T-helper 1 cell (primary cell): ENCODE data around the gene MSMO1.
A peak's percentile ranks its signal among the peaks of the same experiment; 100 is the strongest.
"Not testable (repeated sequence)": the region's sequence is repeated elsewhere in the genome, so short reads cannot be mapped to it uniquely, and the experiment has no call there.

Experiments
- DNase-seq, 5 donors: peaks; one replicate each; pipeline ENCODE4 v3.0.0-alpha.2; 2012 to 2020

The MSMO1 gene

GRCh38 chr4:165324918-165325304 lies 2.6 kb upstream of the MSMO1 start:
- no peak for DNase-seq

DNA sequence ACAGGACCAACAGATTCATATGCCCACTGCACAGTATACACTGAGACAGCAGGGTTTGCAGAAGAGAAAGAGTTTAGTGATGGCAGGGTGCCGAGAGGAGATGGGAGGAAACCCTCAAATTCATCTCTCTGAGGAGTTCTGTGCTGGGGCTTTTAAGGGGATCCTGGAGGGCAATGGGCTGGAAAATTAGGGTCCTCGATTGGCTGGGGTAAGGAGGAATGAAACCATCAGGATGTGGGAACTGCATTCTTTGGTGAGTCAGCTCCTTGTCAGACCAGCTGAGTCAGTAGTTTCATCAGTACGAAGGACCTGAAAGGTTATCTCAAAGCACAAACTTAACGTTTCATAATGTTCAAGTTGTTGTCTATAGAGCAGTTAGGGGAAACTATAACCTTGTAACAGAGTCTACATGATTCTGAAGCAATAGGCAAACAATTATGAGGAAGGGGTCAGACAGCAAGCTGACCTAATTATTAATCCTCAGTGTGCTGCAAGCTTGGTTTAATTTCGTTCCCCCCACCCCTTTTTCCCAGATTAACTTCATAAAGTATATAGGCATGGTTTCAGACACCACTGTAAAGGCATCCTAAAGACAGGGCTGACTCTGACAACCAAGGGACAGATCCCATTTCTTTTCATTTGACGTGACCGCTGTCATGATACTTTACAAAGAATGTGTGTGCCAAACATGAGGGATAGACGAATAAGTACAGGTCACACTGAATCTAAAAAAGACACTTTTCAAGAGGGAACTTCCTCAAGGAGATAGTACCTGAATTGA lies 1.5 kb upstream of the MSMO1 start:
- DNase-seq: peak in 1 of 5 donors; percentile 29

GRCh38 chr4:165326831-165327210 lies 648 bp upstream of the MSMO1 start:
- peak in 1 of 5 donors; percentile 8 for DNase-seq

DNA sequence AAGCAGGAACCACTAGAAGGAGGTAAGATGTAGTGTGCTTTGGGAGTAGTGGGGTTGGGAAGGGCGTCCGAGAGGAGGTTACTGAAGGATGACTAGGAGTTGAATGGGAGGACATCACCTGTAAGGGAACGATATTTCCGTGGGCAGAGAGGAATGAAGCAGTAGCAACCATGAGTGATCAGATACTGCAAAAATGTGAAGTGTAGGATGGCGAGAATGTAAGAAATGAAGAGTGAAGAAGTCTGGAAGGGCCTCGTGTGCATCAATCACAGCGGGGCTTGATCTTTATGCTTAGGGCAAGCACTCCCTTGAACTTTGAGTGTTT lies 594 bp downstream of the MSMO1 start:
- no peak for DNase-seq

GRCh38 chr4:165328708-165329107 lies 1.2 kb downstream of the MSMO1 start:
- no peak for DNase-seq

GRCh38 chr4:165330071-165330470 lies 2.6 kb downstream of the MSMO1 start:
- no peak for DNase-seq

DNA sequence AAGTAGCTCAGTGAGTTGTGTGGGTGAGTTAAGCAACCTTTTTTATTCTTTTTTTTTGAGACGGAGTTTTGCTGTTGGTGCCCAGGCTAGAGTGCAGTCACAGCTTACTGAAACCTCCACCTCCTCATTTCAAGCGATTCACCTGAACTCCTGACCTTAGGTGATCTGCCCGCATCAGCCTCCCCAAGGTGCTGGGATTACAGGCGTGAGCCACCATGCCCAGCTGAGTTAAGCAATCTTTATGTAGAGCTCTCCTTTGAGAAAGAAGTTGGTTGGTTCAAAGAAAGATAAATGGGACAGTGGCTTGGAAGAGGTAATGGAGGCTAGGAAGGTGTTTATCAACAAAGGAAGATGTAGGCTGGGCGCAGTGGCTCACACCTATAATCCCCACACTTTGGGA lies 3.2 kb downstream of the MSMO1 start:
- DNase-seq: no peak

DNA sequence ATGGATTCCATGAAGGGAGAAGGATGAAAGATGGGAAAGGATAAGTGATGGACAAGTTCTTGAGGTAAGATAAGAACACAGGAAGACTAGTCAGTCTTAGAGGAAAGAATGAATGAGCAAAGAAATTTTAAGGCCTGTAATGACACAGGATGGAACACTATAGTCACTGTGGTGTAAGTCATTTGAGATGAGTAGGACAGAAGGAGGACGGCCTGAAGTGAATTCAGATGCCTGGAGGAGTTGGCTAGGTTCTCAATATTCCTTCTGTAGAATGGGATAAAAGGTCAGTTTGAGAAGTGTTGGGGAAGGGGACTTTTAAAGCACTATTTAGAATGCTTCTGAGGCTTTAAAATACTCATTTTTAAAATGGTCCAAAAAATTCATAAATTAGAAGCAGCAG lies 3.9 kb downstream of the MSMO1 start:
- DNase-seq: peak in 1 of 5 donors; percentile 60

DNA sequence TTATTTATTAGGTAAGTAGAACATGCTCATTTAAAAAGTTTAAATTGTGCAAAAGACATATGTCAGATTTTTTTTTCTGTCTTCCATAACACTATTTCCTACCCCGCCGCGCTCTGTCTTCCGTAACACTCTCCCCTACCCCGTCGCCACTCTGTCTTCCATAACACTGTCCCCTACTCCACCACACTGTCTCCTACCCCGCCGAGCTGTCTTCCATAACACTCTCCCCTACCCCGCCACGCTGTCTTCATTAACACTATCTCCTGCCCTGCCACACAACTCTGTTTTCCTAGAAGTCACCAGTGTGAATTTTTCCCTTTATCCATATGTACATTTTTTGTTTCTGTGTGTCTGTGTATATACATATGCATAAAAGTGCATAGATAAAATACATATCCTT lies 4.4 kb downstream of the MSMO1 start:
- no peak for DNase-seq

DNA sequence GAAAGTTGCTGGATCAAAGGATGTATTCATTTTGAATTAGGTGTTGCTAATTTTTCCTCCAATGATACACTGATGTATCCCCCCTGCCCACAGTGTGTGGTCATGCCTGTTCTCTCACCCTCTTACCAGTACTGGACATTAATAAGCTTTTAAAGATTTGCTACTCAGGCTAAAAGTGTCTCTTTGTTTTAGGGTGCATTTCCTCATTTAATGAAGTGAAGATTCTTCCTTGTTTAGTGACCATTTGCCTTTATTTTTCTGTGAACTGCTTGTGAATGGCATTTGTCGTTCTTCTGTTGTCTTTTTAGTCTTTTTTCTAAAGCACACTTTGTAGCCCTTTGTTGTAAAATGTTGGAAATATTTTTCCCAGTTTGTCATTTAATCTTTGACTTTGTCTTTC lies 5.0 kb downstream of the MSMO1 start:
- no peak for DNase-seq

- no peak for DNase-seq
Measured at GRCh38 chr4:165335163-165335703, 7.8 kb downstream of the MSMO1 start.

GRCh38 chr4:165336743-165337142 lies 9.3 kb downstream of the MSMO1 start:
- no peak for DNase-seq

- not testable (repeated sequence) for DNase-seq
Measured at GRCh38 chr4:165342340-165342739, 14.9 kb downstream of the MSMO1 start.

- DNase-seq: no peak
Measured at GRCh38 chr4:165343353-165344191, 16.1 kb downstream of the MSMO1 start.

DNA sequence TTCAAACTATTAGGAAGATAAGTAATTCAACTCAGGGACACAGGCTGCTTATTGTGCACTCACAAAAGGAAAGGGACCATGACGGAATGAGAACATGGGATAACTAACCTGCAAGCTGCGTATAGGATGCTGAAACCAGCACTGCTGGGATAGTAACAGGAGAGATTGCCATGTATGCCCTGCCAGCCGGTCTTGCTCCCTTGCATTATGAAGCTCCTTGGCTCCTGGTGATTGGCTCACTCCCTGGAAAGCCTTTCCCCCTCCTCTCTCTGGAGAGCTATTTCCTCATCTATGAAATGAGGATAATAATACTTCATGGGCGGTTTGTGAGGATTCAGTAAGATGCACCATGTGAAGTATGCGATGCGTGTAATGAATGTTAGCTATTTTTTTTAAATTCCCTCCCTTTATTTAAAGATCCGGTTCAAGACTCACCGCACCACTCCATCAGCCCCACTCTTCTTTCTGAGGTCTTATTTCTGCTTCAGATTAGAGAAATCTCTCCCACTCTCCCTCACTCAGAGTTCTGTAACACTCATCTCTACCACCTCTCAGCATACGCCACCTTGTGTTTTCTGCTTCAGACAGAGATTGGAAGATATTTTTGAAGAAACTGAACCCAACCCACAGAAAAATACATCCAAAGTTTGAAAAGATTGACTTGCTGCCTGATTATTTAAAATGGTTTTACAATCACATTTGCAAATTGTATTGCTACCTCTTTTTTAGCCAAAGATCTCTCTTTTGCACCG lies 18.4 kb downstream of the MSMO1 start:
- DNase-seq: no peak

DNA sequence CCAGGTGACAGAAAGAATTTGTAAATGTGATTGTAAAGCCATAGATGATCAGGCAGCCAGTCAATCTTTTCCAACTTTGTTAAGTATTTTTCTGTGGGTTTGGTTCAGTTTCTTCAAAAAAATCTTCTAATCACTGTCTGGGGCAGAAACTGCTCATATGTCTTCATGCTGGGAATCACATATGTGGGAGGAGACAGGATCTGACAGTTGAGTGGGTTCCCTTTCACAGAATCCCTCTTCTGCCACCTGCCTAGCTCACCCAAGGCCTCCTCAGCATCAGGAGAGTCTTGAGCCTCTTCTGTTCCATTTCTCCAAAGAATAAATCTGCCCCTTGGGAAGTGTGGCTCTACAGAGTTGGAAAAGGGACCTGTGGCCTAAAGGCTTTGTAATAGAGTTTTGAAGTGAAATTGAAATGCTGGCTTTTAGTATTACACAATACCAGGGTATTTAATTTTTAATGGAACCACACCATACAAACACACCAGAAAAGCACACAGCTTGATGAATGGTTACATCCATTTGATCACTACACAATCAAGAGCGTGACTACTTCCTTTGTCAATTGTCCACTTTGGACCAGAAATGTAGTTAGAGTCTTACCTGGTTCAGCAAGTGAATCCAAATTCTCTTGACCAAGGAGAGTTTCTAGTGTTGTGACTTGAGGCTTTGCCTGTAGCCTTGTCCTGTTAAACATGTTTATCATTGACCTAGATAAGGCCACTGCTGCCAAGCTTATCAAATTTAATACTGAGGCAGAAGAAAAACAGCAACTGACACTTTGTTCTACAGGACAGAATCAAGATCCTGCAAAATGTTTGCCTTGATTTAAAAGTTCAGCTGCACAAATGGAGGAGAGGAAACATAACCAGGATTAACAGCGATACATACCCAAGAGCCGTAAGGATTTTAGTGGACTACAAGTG lies 20.4 kb downstream of the MSMO1 start:
- DNase-seq: no peak

DNA sequence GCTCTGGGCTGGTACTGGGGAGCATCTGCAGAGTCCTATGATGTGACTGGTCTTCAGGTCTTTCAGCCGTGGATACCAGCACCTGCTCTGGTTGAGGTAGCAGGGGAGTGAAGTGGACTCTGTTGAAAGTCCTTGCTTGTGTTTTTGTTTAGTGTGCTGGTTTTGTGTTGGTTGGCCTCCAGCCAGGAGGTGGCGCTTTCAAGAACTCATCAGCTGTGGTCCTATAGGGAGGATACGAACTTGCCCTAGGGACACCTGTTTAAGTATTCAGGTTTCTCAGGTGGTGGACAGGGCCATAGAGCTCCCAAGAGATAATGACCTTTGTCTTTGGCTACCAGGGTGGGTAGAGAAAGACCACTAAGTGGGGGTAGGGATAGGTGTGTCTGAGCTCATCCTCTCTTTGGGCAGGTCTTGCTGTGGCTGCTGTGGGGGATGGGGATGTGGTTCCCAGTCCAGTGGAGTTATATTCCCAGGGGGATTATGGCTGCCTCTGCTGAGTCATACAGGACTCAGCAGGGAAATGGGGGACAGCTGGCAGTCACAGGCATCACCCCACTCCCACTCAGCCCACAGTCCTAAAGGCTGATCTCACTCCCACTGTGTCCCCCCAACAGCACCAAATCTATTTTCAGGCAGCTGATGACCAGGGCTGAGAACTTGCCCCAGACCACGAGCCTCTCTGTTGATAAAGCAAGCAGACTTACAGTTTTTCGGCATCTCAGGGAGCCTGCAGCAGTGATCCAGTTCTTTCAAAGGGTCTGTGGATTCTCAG lies 24.1 kb downstream of the MSMO1 start:
- no peak for DNase-seq

- no peak for DNase-seq
Measured at GRCh38 chr4:165355900-165356300, 28.4 kb downstream of the MSMO1 start.

- DNase-seq: no peak
Measured at GRCh38 chr4:165359506-165359905, 32.0 kb downstream of the MSMO1 start.

- DNase-seq: no peak
Measured at GRCh38 chr4:165360041-165360695, 32.7 kb downstream of the MSMO1 start.
